Ureter (tissue), 1 donor: ENCODE results near the gene CEP112. TPM values are rescaled to one million over a fixed set of nuclear protein-coding genes. Genes with fewer than 3 reads are reported as not detected.

Experiments
- DNase-seq: peaks from one replicate; pipeline ENCODE4 v3.0.0-alpha.2; 2020; ENCODE audit warnings: low spot score
- total RNA-seq: library from RNA; stranded (reverse); gene quantifications from one replicate; pipeline ENCODE4 v1.2.4, GENCODE V29; 2023
- donor health status: DM: yes; HTN: yes; CAD: no.

The CEP112 gene
- total RNA-seq, 1 donor from 2014 or later: 18.0 TPM

GRCh38 chr17:65598746-65599145 is 593.2 kb downstream of the CEP112 start:
- DNase-seq: no peak

- no peak for DNase-seq
Measured at GRCh38 chr17:65595071-65595656, 596.8 kb downstream of the CEP112 start.

GRCh38 chr17:65593855-65594845 is 597.8 kb downstream of the CEP112 start:
- DNase-seq: no peak

GRCh38 chr17:65593092-65593854 is 598.7 kb downstream of the CEP112 start:
- DNase-seq: no peak

- no peak for DNase-seq
Measured at GRCh38 chr17:65592125-65592965, 599.6 kb downstream of the CEP112 start.

GRCh38 chr17:65589321-65589720 is 602.6 kb downstream of the CEP112 start:
- no peak for DNase-seq

GRCh38 chr17:65588181-65588808 is 603.6 kb downstream of the CEP112 start:
- DNase-seq: no peak

- DNase-seq: no peak
Measured at GRCh38 chr17:65587534-65588180, 604.3 kb downstream of the CEP112 start.

GRCh38 chr17:65586899-65587298 is 605.0 kb downstream of the CEP112 start:
- no peak for DNase-seq

Other genes starting within 250 kb of the CEP112 start
- 0.89 TPM for gene APOH, start 37.3 kb upstream of the CEP112 start, total RNA-seq
- 58.1 TPM for gene PRKCA, start 110.5 kb upstream of the CEP112 start, total RNA-seq